ENCODE data around the gene PARD3B. TPM values are rescaled to one million over a fixed set of nuclear protein-coding genes. Genes with fewer than 3 reads are reported as not detected.

Gene PARD3B
- total and polyA plus RNA-seq, 3 donors from 2014 or later = 14.6 to 36.8 (median 29.6) TPM

- Histone ChIP-seq H3K9me3 (no peaks in the 10 kb centered on the region), H3K27me3 (no peaks in the 10 kb centered on the region), H3K4me3 (no peak overlapping the region), H3K4me1 (no peaks in the 10 kb centered on the region), H3K36me3 (ENCODE audit: low read depth, missing control alignments) (no peaks in the 10 kb centered on the region), H3K27ac (no peak overlapping the region)
- intact Hi-C loops (cut with DNase I; ENCODE audit: low total_unique reads) = no loop called here
- TF ChIP-seq, protein P1, sequence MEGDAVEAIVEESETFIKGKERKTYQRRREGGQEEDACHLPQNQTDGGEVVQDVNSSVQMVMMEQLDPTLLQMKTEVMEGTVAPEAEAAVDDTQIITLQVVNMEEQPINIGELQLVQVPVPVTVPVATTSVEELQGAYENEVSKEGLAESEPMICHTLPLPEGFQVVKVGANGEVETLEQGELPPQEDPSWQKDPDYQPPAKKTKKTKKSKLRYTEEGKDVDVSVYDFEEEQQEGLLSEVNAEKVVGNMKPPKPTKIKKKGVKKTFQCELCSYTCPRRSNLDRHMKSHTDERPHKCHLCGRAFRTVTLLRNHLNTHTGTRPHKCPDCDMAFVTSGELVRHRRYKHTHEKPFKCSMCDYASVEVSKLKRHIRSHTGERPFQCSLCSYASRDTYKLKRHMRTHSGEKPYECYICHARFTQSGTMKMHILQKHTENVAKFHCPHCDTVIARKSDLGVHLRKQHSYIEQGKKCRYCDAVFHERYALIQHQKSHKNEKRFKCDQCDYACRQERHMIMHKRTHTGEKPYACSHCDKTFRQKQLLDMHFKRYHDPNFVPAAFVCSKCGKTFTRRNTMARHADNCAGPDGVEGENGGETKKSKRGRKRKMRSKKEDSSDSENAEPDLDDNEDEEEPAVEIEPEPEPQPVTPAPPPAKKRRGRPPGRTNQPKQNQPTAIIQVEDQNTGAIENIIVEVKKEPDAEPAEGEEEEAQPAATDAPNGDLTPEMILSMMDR (IDR thresholded peaks at IDR 0.05) = no peak
- TF ChIP-seq POLR2A (IDR thresholded peaks at IDR 0.05) = no peak
- WGBS, 2 donors = 87 to 94% methylated on average over 7 of the region's 7 CpGs
- no peak for DNase-seq
These were observed 949.4 kb downstream of the PARD3B start for GRCh38 chr2:205494537-205495235.

- intact Hi-C loops (cut with DNase I; ENCODE audit: low total_unique reads) = no loop called here
- H3K9me3 ChIP-seq = no peaks in the 10 kb centered on the region
- H3K4me3 ChIP-seq = no peak overlapping the region
- no peaks in the 10 kb centered on the region for H3K27me3 ChIP-seq
- H3K36me3 ChIP-seq (ENCODE audit: low read depth, missing control alignments) = no peaks in the 10 kb centered on the region
- no peak overlapping the region for H3K27ac ChIP-seq
- no peak for DNase-seq
- 83 to 87% methylated on average over 1 of the region's 1 CpG for WGBS, 2 donors
- TF ChIP-seq, protein P1 (IDR thresholded peaks at IDR 0.05) = no peak
- no peak for TF ChIP-seq POLR2A (IDR thresholded peaks at IDR 0.05)
- no peaks in the 10 kb centered on the region for H3K4me1 ChIP-seq
These were observed 950.5 kb downstream of the PARD3B start for GRCh38 chr2:205495819-205496218.

- Histone ChIP-seq H3K4me3 (no peak overlapping the region), H3K9me3 (no peaks in the 10 kb centered on the region), H3K4me1 (no peaks in the 10 kb centered on the region), H3K36me3 (ENCODE audit: low read depth, missing control alignments) (no peaks in the 10 kb centered on the region), H3K27ac (no peak overlapping the region), H3K27me3 (no peaks in the 10 kb centered on the region)
- TF ChIP-seq, protein P1 (IDR thresholded peaks at IDR 0.05) = no peak
- TF ChIP-seq POLR2A (IDR thresholded peaks at IDR 0.05) = no peak
- no peak for DNase-seq
- 64 to 69% methylated on average over 1 of the region's 1 CpG for WGBS, 2 donors
- intact Hi-C loops (cut with DNase I; ENCODE audit: low total_unique reads) = no loop called here
These were observed 951.1 kb downstream of the PARD3B start for GRCh38 chr2:205496370-205496769.

DNA sequence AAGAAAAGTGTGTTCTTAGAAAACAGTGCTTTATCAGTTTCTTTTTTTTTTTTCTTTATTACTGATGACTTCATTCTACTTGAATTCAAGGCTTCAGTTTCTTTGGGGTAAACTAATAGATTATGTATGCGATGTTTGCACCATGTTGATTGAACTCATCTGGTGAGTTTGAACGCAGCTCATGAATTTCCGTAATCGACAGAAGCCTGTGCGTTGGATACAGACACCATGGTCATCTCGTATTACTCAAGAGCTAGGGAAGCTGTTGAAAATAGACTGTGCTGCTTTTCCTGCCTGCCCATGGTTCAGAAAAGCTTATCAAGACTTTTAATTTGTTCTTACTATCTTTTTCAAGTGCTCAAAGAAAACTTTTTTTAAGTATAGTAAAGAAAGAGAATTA, 951.5 kb downstream of the PARD3B start:
- no peak for TF ChIP-seq POLR2A (IDR thresholded peaks at IDR 0.05)
- TF ChIP-seq, protein P1 (IDR thresholded peaks at IDR 0.05) = no peak
- WGBS, 2 donors = 86 to 88% methylated on average over 6 of the region's 6 CpGs
- intact Hi-C loops (cut with DNase I; ENCODE audit: low total_unique reads) = no loop called here
- H3K4me1 ChIP-seq = no peaks in the 10 kb centered on the region
- no peaks in the 10 kb centered on the region for H3K27me3 ChIP-seq
- H3K36me3 ChIP-seq (ENCODE audit: low read depth, missing control alignments) = no peaks in the 10 kb centered on the region
- no peak for DNase-seq
- no peak overlapping the region for H3K4me3 ChIP-seq
- no peaks in the 10 kb centered on the region for H3K9me3 ChIP-seq
- H3K27ac ChIP-seq = no peak overlapping the region

- Histone ChIP-seq H3K27ac (no peak overlapping the region), H3K4me3 (no peak overlapping the region), H3K4me1 (no peaks in the 10 kb centered on the region), H3K36me3 (ENCODE audit: low read depth, missing control alignments) (no peaks in the 10 kb centered on the region), H3K27me3 (no peaks in the 10 kb centered on the region), H3K9me3 (no peaks in the 10 kb centered on the region)
- 84 to 92% methylated on average over 3 of the region's 3 CpGs for WGBS, 2 donors
- intact Hi-C loops (cut with DNase I; ENCODE audit: low total_unique reads) = no loop called here
- no peak for DNase-seq
- TF ChIP-seq, protein P1 (IDR thresholded peaks at IDR 0.05) = no peak
- TF ChIP-seq POLR2A (IDR thresholded peaks at IDR 0.05) = no peak
These were observed 953.7 kb downstream of the PARD3B start for GRCh38 chr2:205499006-205499405.
